Loucy (cell line): Measurements from ENCODE around the gene MFAP1.
"Not testable (repeated sequence)": the region's sequence is repeated elsewhere in the genome, so short reads cannot be mapped to it uniquely, and the experiment has no call there.

Source experiments
- H2AFZ ChIP-seq: fragments of 200-600 bp; sonication (generic); 2 replicates; pipeline ENCODE4 v1.6.0; 2016; ENCODE audit warnings: antibody characterized with exemption, mild to moderate bottlenecking, low read length, moderate library complexity
- H3F3A ChIP-seq: fragments of 200-600 bp; 2 replicates; pipeline ENCODE4 v1.6.0; 2016; ENCODE audit warnings: antibody characterized with exemption, low read depth, mild to moderate bottlenecking
- H3K27me3 ChIP-seq: fragments of 200-600 bp; sonication (generic); 2 replicates; pipeline ENCODE4 v1.6.1; 2014; ENCODE audit warnings: low read length, mild to moderate bottlenecking; ENCODE audit not compliant: insufficient read depth, poor library complexity, severe bottlenecking
- H3K36me3 ChIP-seq: fragments of 200-600 bp; sonication (generic); 2 replicates; pipeline ENCODE4 v1.6.1; 2016; ENCODE audit warnings: low read length; ENCODE audit not compliant: insufficient read depth
- H3K4me1 ChIP-seq: fragments of 200-600 bp; sonication (generic); 2 replicates; pipeline ENCODE4 v1.5.1; 2014; ENCODE audit warnings: low read length, mild to moderate bottlenecking; ENCODE audit not compliant: insufficient read depth, poor library complexity, severe bottlenecking
- H3K4me2 ChIP-seq: fragments of 200-600 bp; sonication (generic); 2 replicates; pipeline ENCODE4 v1.6.0; 2014; ENCODE audit warnings: antibody characterized with exemption, low read length, low read depth, mild to moderate bottlenecking; ENCODE audit not compliant: poor library complexity, severe bottlenecking
- H3K4me3 ChIP-seq: fragments of 200-600 bp; sonication (generic); 2 replicates; pipeline ENCODE4 v1.5.1; 2014; ENCODE audit warnings: low read length, mild to moderate bottlenecking, mixed read lengths; ENCODE audit not compliant: poor library complexity, severe bottlenecking
- H3K79me2 ChIP-seq: fragments of 200-600 bp; sonication (generic); 2 replicates; pipeline ENCODE4 v1.6.1; 2014; ENCODE audit warnings: low read length; ENCODE audit not compliant: insufficient read depth
- H3K9ac ChIP-seq: fragments of 200-600 bp; sonication (generic); 2 replicates; pipeline ENCODE4 v1.6.0; 2014; ENCODE audit warnings: mild to moderate bottlenecking, low read depth, low read length, moderate library complexity; ENCODE audit not compliant: poor library complexity, severe bottlenecking
- H3K9me2 ChIP-seq: fragments of 200-600 bp; sonication (generic); replicated peaks from 2 replicates; pipeline ENCODE4 v1.6.1; 2016; ENCODE audit warnings: low read depth, low read length, mixed read lengths
- H3K9me3 ChIP-seq: fragments of 200-600 bp; sonication (generic); 2 replicates; pipeline ENCODE4 v1.6.1; 2014; ENCODE audit warnings: mild to moderate bottlenecking, antibody characterized with exemption, low read length, low read depth; ENCODE audit not compliant: insufficient read depth
- H4K20me1 ChIP-seq: fragments of 200-600 bp; sonication (generic); 2 replicates; pipeline ENCODE4 v1.6.0; 2014; ENCODE audit warnings: antibody characterized with exemption, low read length, mild to moderate bottlenecking; ENCODE audit not compliant: insufficient read depth, poor library complexity, severe bottlenecking
- CTCF ChIP-seq: fragments of 200-600 bp; sonication (generic); conservative IDR thresholded peaks from 2 replicates; pipeline ENCODE4 v1.5.1; 2014; ENCODE audit warnings: mild to moderate bottlenecking, antibody characterized with exemption, low read length
- EZH2phosphoT487 ChIP-seq: fragments of 200-600 bp; IDR thresholded peaks from 2 replicates; pipeline ENCODE4 v1.6.1; 2018; ENCODE audit warnings: antibody characterized with exemption, mild to moderate bottlenecking, moderate library complexity, borderline replicate concordance

Gene MFAP1

GRCh38 chr15:43821505-43821904, 3.0 kb downstream of the MFAP1 start:
- H4K20me1 ChIP-seq: peaks cover 27% of the 10 kb centered on the region
- H3K4me3 ChIP-seq: peak overlapping the region; percentile 55
- H3K9me3 ChIP-seq: no peaks in the 10 kb centered on the region
- H3K4me2 ChIP-seq: peak overlapping the region; percentile 56
- H3F3A ChIP-seq: no peaks in the 10 kb centered on the region
- no peaks in the 10 kb centered on the region for H3K27me3 ChIP-seq
- H3K4me1 ChIP-seq: peaks cover 41% of the 10 kb centered on the region
- peak overlapping the region; percentile 64 for H3K9ac ChIP-seq
- TF ChIP-seq CTCF (no peak), EZH2phosphoT487 (no peak)
- H3K36me3 ChIP-seq: peaks cover 14% of the 10 kb centered on the region; the same call in 1 of the 2 replicates
- peaks cover 78% of the 10 kb centered on the region for H3K79me2 ChIP-seq
- H3K9me2 ChIP-seq: no peaks in the 10 kb centered on the region
- H2AFZ ChIP-seq: no peak overlapping the region

GRCh38 chr15:43815064-43815463, 9.4 kb downstream of the MFAP1 start:
- not testable (repeated sequence) for H2AFZ ChIP-seq, H3K9me2 ChIP-seq, H3K4me2 ChIP-seq, H3K9me3 ChIP-seq, H4K20me1 ChIP-seq, H3F3A ChIP-seq, H3K4me1 ChIP-seq, H3K9ac ChIP-seq, H3K4me3 ChIP-seq, H3K27me3 ChIP-seq
- H3K36me3 ChIP-seq: peaks cover 69% of the 10 kb centered on the region
- H3K79me2 ChIP-seq: peaks cover 27% of the 10 kb centered on the region

GRCh38 chr15:43808960-43809678, 15.4 kb downstream of the MFAP1 start:
- Histone ChIP-seq H3K79me2 (no peaks in the 10 kb centered on the region), H3K4me1 (no peaks in the 10 kb centered on the region), H3K9me2 (no peaks in the 10 kb centered on the region), H3K4me3 (no peak overlapping the region), H3K9ac (no peak overlapping the region), H4K20me1 (no peaks in the 10 kb centered on the region), H2AFZ (no peak overlapping the region), H3K36me3 (peaks cover 89% of the 10 kb centered on the region), H3F3A (peaks cover under 1% of the 10 kb centered on the region; the same call in 1 of the 2 replicates), H3K9me3 (no peaks in the 10 kb centered on the region), H3K27me3 (no peaks in the 10 kb centered on the region), H3K4me2 (no peak overlapping the region)
- TF ChIP-seq EZH2phosphoT487 (no peak), CTCF (no peak)

DNA sequence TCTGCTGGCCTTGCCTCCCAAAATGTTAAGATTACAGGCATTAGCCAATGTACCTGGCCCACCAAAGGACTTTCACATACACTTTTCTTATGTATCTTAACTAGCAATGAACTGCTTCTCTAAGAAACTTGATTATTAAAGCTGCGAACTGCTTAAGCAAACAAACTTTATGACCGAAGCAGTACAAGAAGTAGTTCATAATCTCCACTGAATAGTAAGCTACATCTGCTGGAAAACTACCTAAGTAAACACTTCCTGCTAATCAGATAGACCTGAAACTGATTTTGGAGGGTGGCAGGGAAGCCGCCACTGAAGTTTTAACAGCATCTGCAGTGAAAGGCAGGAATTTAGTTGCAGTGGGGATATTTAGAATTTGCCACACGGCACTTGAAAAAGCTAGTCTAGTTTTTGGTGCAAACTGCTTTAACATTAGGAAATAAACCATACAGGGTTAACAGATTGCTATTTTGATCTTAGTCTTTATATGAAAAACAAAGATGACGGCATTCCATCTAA, 16.0 kb downstream of the MFAP1 start:
- Histone ChIP-seq H3K36me3 (peaks cover 86% of the 10 kb centered on the region; the same call in 1 of the 2 replicates), H3K27me3 (no peaks in the 10 kb centered on the region), H3K4me1 (no peaks in the 10 kb centered on the region), H4K20me1 (no peaks in the 10 kb centered on the region), H3K4me2 (no peak overlapping the region), H3K9me2 (no peaks in the 10 kb centered on the region), H3K79me2 (no peaks in the 10 kb centered on the region), H3F3A (peaks cover 2% of the 10 kb centered on the region; the same call in 1 of the 2 replicates), H2AFZ (no peak overlapping the region), H3K4me3 (no peak overlapping the region), H3K9me3 (no peaks in the 10 kb centered on the region), H3K9ac (no peak overlapping the region)
- TF ChIP-seq CTCF (no peak), EZH2phosphoT487 (no peak)

DNA sequence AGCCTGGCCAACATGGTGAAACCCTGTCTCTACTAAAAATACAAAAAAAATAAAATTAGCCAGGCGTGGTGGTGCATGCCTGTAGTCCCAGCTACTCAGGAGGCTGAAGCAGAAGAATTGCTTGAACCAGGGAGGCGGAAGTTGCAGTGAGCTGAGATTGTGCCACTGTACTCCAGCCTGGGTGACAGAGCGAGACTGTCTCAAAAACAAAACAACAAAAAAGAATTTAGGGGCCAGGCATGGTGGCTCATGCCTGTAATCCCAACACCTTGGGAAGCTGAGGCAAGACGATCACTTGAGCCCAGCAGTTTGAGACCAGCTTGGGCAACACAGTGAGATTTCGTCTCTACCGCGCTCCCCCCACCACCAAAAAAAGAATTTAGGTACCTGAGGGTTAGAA, 21.8 kb downstream of the MFAP1 start:
- Histone ChIP-seq H3K4me1 (peaks cover 20% of the 10 kb centered on the region), H3K36me3 (peaks cover 46% of the 10 kb centered on the region; the same call in 1 of the 2 replicates), H3K79me2 (peaks cover 16% of the 10 kb centered on the region)
- not testable (repeated sequence) for H3K27me3 ChIP-seq, H4K20me1 ChIP-seq, H3K9me3 ChIP-seq, H3F3A ChIP-seq, H3K9ac ChIP-seq, H3K9me2 ChIP-seq, H2AFZ ChIP-seq, H3K4me3 ChIP-seq, H3K4me2 ChIP-seq
